Thyroid gland (tissue), 4 donors: ENCODE results near the gene AK1. TPM values are rescaled to one million over a fixed set of nuclear protein-coding genes. Genes with fewer than 3 reads are reported as not detected.

Source experiments
- DNase-seq, 2 donors: peaks; one replicate each; pipeline ENCODE4 v3.0.0-alpha.2; 2019
- H3K27ac ChIP-seq, 3 donors: fragments of 200-600 bp; sonication (generic); 1 replicate in 2 of 3; 2 replicates in 1 of 3; pipeline ENCODE4 v1.5.1; 2016 to 2019; ENCODE audit warnings: mild to moderate bottlenecking in 1 of 3, moderate library complexity in 1 of 3
- H3K27me3 ChIP-seq: fragments of 200-600 bp; sonication (generic); one replicate; pipeline ENCODE4 v1.5.1; 2019
- H3K36me3 ChIP-seq, 2 donors: fragments of 200-600 bp; sonication (generic); one replicate each; pipeline ENCODE4 v1.5.1; 2016 to 2019
- H3K4me1 ChIP-seq, 2 donors: fragments of 200-600 bp; sonication (generic); one replicate each; pipeline ENCODE4 v1.5.1; 2017 to 2019
- H3K4me3 ChIP-seq, 3 donors: fragments of 200-600 bp; sonication (generic); replicated peaks in 1 of 3; 1 replicate in 2 of 3; 2 replicates in 1 of 3; pipeline ENCODE4 v1.5.1; 2016; ENCODE audit warnings: mild to moderate bottlenecking in 1 of 3
- H3K9me3 ChIP-seq: fragments of 200-600 bp; sonication (generic); one replicate; pipeline ENCODE4 v1.5.1; 2017
- POLR2A ChIP-seq, 2 donors: fragments of 450-650 bp; IDR thresholded peaks; one replicate each; pipeline ENCODE4 v1.6.1; 2017; ENCODE audit warnings: antibody characterized with exemption in 2 of 2, mild to moderate bottlenecking in 2 of 2, moderate library complexity in 1 of 2
- WGBS, 2 donors: methylation state at CpG; one replicate each; pipeline ENCODE4 v1.1.5; 2017; 5-methylcytosine and 5-hydroxymethylcytosine counted together
- intact Hi-C: fragments of 100-400 bp; cut with DNase I; formaldehyde crosslinking; loops from one replicate; pipeline ENCODE4 v1.15.1; 2023
- total RNA-seq, 4 donors: library from RNA; depleted of rRNA; stranded (reverse); fragments of >200 nt; gene quantifications; one replicate each; pipeline ENCODE4 v1.2.3, GENCODE V29; 2016
- TF ChIP-seq, protein P1 (sequence below), 6 experiments: fragments of 200-600 bp in 3 of 6; fragments of 450-650 bp in 3 of 6; sonication (generic) in 3 of 6; IDR thresholded peaks; one replicate each; pipeline ENCODE4 v1.5.1; 2016 to 2019; ENCODE audit warnings: antibody characterized with exemption in 6 of 6, mild to moderate bottlenecking in 2 of 6, inconsistent platforms in 1 of 6, moderate library complexity in 1 of 6

AK1 gene
- total RNA-seq, 4 donors from 2014 or later = 56.3 to 98.9 (median 86.3) TPM

DNA sequence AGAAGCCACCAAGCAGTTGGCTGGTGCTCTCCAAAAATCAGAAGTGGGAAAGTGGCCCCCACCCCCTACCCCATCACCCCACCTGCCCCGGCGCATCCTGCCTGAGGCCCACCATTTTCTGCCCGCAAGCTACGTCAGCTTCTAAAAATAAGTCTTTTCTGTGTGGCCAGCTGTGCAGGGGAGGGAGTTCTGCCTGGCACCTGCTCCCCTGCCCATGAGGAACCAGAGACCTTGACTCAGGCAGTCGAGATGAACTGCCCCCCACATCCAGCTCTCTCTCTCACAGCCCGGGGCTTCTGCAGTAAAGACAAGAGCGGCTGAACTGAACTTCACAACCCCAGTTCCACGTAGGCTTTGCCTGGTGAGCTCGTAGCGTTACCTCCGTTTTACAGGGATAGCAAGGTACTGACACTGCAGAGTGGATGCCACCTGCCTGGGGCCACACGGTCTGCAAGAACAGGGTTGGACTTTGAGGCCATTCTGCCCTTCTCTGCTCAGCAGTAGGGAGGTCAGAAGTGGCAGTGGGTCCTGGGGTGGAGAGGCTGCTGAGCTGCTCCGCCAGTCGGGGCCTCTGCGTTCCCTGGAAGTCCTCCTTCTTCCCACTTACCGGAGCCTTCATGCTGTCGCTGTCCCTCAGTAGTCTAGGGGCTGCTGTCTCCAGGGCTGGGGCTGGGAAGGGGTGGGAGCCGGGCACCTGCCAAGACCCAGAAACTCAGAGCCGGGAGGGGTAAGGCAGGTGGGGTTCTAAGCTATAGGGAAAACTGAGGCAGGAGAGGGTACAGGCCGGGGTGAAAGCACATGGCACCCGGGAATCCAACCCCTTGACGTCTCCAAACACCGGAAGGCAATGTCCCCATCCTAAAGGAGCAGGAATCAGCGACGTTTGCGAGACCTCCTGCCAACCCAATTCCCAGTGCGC, 38.6 kb upstream of the AK1 start:
- no peak for DNase-seq
- H3K27me3 ChIP-seq = no peaks in the 10 kb centered on the region
- no peaks in the 10 kb centered on the region for H3K36me3 ChIP-seq
- peak overlapping the region in 2 of 3 donors; percentile 15 to 46 for H3K27ac ChIP-seq
- WGBS, 2 donors = 39 to 42% methylated on average over 21 to 26 of the region's 27 CpGs
- H3K4me3 ChIP-seq = peak overlapping the region; percentile 12 to 61 (median 57)
- TF ChIP-seq, protein P1, sequence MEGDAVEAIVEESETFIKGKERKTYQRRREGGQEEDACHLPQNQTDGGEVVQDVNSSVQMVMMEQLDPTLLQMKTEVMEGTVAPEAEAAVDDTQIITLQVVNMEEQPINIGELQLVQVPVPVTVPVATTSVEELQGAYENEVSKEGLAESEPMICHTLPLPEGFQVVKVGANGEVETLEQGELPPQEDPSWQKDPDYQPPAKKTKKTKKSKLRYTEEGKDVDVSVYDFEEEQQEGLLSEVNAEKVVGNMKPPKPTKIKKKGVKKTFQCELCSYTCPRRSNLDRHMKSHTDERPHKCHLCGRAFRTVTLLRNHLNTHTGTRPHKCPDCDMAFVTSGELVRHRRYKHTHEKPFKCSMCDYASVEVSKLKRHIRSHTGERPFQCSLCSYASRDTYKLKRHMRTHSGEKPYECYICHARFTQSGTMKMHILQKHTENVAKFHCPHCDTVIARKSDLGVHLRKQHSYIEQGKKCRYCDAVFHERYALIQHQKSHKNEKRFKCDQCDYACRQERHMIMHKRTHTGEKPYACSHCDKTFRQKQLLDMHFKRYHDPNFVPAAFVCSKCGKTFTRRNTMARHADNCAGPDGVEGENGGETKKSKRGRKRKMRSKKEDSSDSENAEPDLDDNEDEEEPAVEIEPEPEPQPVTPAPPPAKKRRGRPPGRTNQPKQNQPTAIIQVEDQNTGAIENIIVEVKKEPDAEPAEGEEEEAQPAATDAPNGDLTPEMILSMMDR (IDR thresholded peaks at IDR 0.05) = no peak
- TF ChIP-seq POLR2A (IDR thresholded peaks at IDR 0.05) = no peak
- H3K4me1 ChIP-seq = peaks cover 20 to 58% of the 10 kb centered on the region in 2 donors
- intact Hi-C loops = loop anchor here (5.0 kb wide), 1 partner anchor 179 kb away; the partner anchor contains the start of gene TOR2A
- H3K9me3 ChIP-seq = no peaks in the 10 kb centered on the region

DNA sequence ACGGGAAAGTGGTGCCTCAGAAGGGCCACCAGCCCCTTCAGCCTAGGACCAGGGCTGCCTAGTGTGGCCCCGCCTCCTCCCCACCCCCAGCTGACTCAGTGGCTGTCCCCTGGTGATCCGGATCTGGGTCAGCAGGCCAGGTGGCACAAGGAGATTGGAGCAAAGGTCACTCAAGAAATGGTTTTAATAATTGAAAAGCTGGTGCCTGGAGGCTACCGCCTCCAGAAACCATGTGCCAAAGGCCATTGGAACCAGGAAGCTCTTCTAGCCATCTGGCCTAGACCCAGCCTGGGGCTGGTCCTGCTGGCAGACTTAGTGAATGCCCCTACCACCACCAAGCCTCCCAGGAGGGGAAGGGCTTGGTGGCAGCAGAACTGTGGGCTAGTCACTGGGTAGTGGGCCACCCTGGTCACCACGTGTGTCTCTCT, 37.9 kb upstream of the AK1 start:
- H3K36me3 ChIP-seq = no peaks in the 10 kb centered on the region
- no peak for DNase-seq
- WGBS, 2 donors = 87 to 92% methylated on average over 5 of the region's 5 CpGs
- no peak overlapping the region for H3K4me3 ChIP-seq
- H3K27ac ChIP-seq = no peak overlapping the region
- no peaks in the 10 kb centered on the region for H3K27me3 ChIP-seq
- no peak for TF ChIP-seq POLR2A (IDR thresholded peaks at IDR 0.05)
- TF ChIP-seq, protein P1 (IDR thresholded peaks at IDR 0.05) = no peak
- no peaks in the 10 kb centered on the region for H3K9me3 ChIP-seq
- peaks cover 26 to 65% of the 10 kb centered on the region in 2 donors for H3K4me1 ChIP-seq
- intact Hi-C loops = loop anchor here (5.0 kb wide), 1 partner anchor 178 kb away; the partner anchor contains the start of gene TOR2A

DNA sequence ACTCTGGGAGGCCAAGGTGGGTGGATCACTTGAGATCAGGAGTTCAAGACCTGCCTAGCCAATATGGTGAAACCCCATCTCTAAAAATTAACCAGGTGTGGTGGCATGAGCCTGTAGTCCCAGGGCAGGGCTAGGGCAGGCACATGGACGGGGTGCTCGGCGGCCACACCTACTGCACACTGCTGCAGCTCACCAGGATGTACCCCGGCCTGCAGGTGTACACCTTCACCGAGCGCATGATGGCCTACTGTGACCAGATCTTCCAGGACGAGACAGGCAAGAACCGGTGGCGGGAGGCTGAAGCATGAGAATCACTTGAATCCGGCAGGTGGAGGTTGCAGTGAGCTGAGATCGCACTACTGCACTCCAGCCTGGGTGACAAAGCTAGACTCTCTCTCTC, 36.2 kb upstream of the AK1 start:
- DNase-seq = no peak

DNA sequence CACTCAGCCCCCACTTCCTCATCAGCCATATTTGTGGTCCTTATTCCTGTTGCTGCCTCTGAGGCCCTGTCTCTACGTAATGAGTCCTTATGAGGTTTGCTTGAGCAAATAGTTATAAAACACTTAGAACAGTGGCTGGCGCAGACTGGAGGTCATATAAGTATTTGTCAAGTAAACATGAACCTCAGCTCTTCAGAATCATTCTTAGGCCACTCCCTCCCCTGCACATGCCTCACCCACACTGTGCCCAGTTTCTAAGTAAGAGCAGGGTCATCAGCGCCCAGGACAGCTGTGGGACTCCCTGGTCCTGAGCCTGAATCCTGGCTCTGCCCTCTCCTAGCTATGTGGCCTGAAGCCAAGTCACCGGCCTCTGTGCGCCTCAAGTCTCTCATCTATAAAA, 35.4 kb upstream of the AK1 start:
- DNase-seq = no peak
- Histone ChIP-seq H3K9me3 (no peaks in the 10 kb centered on the region), H3K36me3 (peaks cover 0 to 3% of the 10 kb centered on the region in 2 donors), H3K4me3 (no peak overlapping the region), H3K27ac (peak overlapping the region in 1 of 3 donors; percentile 36), H3K4me1 (peaks cover 26 to 50% of the 10 kb centered on the region in 2 donors), H3K27me3 (no peaks in the 10 kb centered on the region)
- intact Hi-C loops = no loop called here
- 87 to 94% methylated on average over 5 of the region's 5 CpGs for WGBS, 2 donors
- no peak for TF ChIP-seq POLR2A (IDR thresholded peaks at IDR 0.05)
- TF ChIP-seq, protein P1 (IDR thresholded peaks at IDR 0.05) = no peak

More for the DNA sequence above, 36.2 kb upstream of the AK1 start:
- TF ChIP-seq, protein P1 (IDR thresholded peaks at IDR 0.05) = no peak
- no peak for TF ChIP-seq POLR2A (IDR thresholded peaks at IDR 0.05)
- no peak overlapping the region for H3K4me3 ChIP-seq
- H3K36me3 ChIP-seq = peaks cover 0 to 3% of the 10 kb centered on the region in 2 donors
- H3K9me3 ChIP-seq = no peaks in the 10 kb centered on the region
- WGBS, 2 donors = 90 to 93% methylated on average over 11 of the region's 11 CpGs
- intact Hi-C loops = no loop called here
- H3K27me3 ChIP-seq = no peaks in the 10 kb centered on the region
- H3K27ac ChIP-seq = no peak overlapping the region
- peaks cover 26 to 58% of the 10 kb centered on the region in 2 donors for H3K4me1 ChIP-seq

DNA sequence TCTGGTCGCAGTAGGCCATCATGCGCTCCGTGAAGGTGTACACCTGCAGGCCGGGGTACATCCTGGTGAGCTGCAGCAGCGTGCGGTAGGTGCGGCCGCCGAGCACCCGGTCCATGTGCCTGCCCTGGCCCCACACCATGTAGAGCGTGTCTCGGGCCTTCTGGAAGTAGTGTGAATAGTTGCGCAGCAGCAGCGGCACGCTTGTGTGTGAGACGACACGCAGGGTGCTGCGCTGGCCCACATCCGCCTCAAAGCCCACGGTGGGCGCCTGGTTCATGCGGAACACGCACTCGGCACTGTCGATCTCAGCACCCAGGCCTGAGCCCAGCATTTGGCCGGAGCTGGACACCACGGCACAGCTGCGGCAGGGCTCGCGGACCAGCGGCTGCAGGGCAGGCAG, 34.8 kb upstream of the AK1 start:
- TF ChIP-seq, protein P1 (IDR thresholded peaks at IDR 0.05) = no peak
- TF ChIP-seq POLR2A (IDR thresholded peaks at IDR 0.05) = no peak
- Histone ChIP-seq H3K36me3 (peaks cover 0 to 3% of the 10 kb centered on the region in 2 donors), H3K27ac (peak overlapping the region in 1 of 3 donors; percentile 67), H3K4me1 (peaks cover 20 to 44% of the 10 kb centered on the region in 2 donors), H3K4me3 (no peak overlapping the region), H3K27me3 (no peaks in the 10 kb centered on the region), H3K9me3 (no peaks in the 10 kb centered on the region)
- WGBS, 2 donors = 96 to 99% methylated on average over 14 to 20 of the region's 31 CpGs
- intact Hi-C loops = no loop called here
- no peak for DNase-seq
